ENCODE measurements around the gene CLMN.

GRCh38 chr14:95256002-95256775 is 63.5 kb downstream of the CLMN start:
- TF ChIP-seq POLR2AphosphoS5 (IDR thresholded peaks at IDR 0.05; ENCODE audit: insufficient read depth in 1 of 2, low read depth in 1 of 2) = no peak
- no peak for TF ChIP-seq POLR2A (IDR thresholded peaks at IDR 0.05)
- TF ChIP-seq CTCF (IDR thresholded peaks at IDR 0.05) = no peak

Measured in vagina (tissue), 2 donors.